ENCODE results near the gene NSMF.

NSMF gene

GRCh38 chr9:137496601-137497375 lies 37.7 kb upstream of the NSMF start:
- no peak overlapping the region for H3K9ac ChIP-seq (ENCODE audit: low read length)
- H3K27me3 ChIP-seq (ENCODE audit: insufficient read depth, low read length): no peaks in the 10 kb centered on the region
- H3K79me2 ChIP-seq (ENCODE audit: insufficient read depth, low read length): no peaks in the 10 kb centered on the region
- H4K20me1 ChIP-seq (ENCODE audit: insufficient read depth, low read length): no peaks in the 10 kb centered on the region
- H3K36me3 ChIP-seq (ENCODE audit: insufficient read depth, low read length): no peaks in the 10 kb centered on the region
- H2AFZ ChIP-seq (ENCODE audit: low read length): no peak overlapping the region
- no peaks in the 10 kb centered on the region for H3K4me1 ChIP-seq (ENCODE audit: insufficient read depth, low read length, severe bottlenecking)
- no peaks in the 10 kb centered on the region for H3F3A ChIP-seq (ENCODE audit: insufficient read depth, low read length)
- no peaks in the 10 kb centered on the region for H3K9me3 ChIP-seq (ENCODE audit: low read length)
- no peaks in the 10 kb centered on the region for H3K9me2 ChIP-seq (ENCODE audit: low read depth, low read length)
- TF ChIP-seq EZH2 (IDR thresholded peaks at IDR 0.05; ENCODE audit: borderline replicate concordance, low read length) (no peak), CTCF (IDR thresholded peaks at IDR 0.05; ENCODE audit: low read length) (no peak)
- no peak overlapping the region for H3K4me2 ChIP-seq (ENCODE audit: low read length)
- no peak overlapping the region for H3K4me3 ChIP-seq (ENCODE audit: low read depth, low read length, poor library complexity, severe bottlenecking)
- no peak overlapping the region for H3K27ac ChIP-seq (ENCODE audit: low read depth, low read length, poor library complexity, severe bottlenecking)

- Histone ChIP-seq H4K20me1 (ENCODE audit: insufficient read depth, low read length) (no peaks in the 10 kb centered on the region), H3K79me2 (ENCODE audit: insufficient read depth, low read length) (no peaks in the 10 kb centered on the region), H3F3A (ENCODE audit: insufficient read depth, low read length) (no peaks in the 10 kb centered on the region), H3K4me2 (ENCODE audit: low read length) (no peak overlapping the region), H3K4me1 (ENCODE audit: insufficient read depth, low read length, severe bottlenecking) (no peaks in the 10 kb centered on the region), H3K9ac (ENCODE audit: low read length) (no peak overlapping the region), H3K27ac (ENCODE audit: low read depth, low read length, poor library complexity, severe bottlenecking) (no peak overlapping the region), H3K9me2 (ENCODE audit: low read depth, low read length) (no peaks in the 10 kb centered on the region), H3K4me3 (ENCODE audit: low read depth, low read length, poor library complexity, severe bottlenecking) (no peak overlapping the region), H3K27me3 (ENCODE audit: insufficient read depth, low read length) (no peaks in the 10 kb centered on the region), H2AFZ (ENCODE audit: low read length) (no peak overlapping the region), H3K36me3 (ENCODE audit: insufficient read depth, low read length) (no peaks in the 10 kb centered on the region), H3K9me3 (ENCODE audit: low read length) (no peaks in the 10 kb centered on the region)
- TF ChIP-seq EZH2 (IDR thresholded peaks at IDR 0.05; ENCODE audit: borderline replicate concordance, low read length): no peak
- no peak for TF ChIP-seq CTCF (IDR thresholded peaks at IDR 0.05; ENCODE audit: low read length)
These were observed 35.6 kb upstream of the NSMF start for GRCh38 chr9:137494550-137495351.

DNA sequence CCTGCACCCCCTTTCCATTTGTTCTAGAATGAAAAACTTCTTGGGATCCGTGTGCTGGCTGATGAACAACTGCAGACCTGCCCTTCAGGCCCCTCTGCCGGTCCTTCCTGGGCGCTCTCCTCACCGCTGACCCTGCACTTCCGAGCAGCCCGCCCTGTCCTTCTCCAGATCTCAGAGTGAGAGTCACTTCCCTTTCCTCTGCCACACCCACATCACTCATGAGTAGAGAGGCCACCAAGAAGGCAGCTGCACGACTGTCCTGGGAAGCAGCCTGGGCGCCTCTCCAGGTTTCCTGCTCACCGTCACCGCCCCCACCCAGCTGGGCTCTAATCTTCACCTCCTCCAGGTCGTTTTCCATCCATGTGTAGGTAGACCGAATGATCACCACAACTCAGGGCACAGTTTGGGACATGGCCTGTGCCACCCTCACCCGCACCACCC lies 35.0 kb upstream of the NSMF start:
- H3F3A ChIP-seq (ENCODE audit: insufficient read depth, low read length): no peaks in the 10 kb centered on the region
- no peaks in the 10 kb centered on the region for H3K9me3 ChIP-seq (ENCODE audit: low read length)
- H3K9ac ChIP-seq (ENCODE audit: low read length): no peak overlapping the region
- H4K20me1 ChIP-seq (ENCODE audit: insufficient read depth, low read length): no peaks in the 10 kb centered on the region
- no peak for TF ChIP-seq EZH2 (IDR thresholded peaks at IDR 0.05; ENCODE audit: borderline replicate concordance, low read length)
- TF ChIP-seq CTCF (IDR thresholded peaks at IDR 0.05; ENCODE audit: low read length): no peak
- no peaks in the 10 kb centered on the region for H3K4me1 ChIP-seq (ENCODE audit: insufficient read depth, low read length, severe bottlenecking)
- no peaks in the 10 kb centered on the region for H3K79me2 ChIP-seq (ENCODE audit: insufficient read depth, low read length)
- no peaks in the 10 kb centered on the region for H3K36me3 ChIP-seq (ENCODE audit: insufficient read depth, low read length)
- H3K27ac ChIP-seq (ENCODE audit: low read depth, low read length, poor library complexity, severe bottlenecking): no peak overlapping the region
- no peaks in the 10 kb centered on the region for H3K9me2 ChIP-seq (ENCODE audit: low read depth, low read length)
- no peak overlapping the region for H3K4me2 ChIP-seq (ENCODE audit: low read length)
- H3K27me3 ChIP-seq (ENCODE audit: insufficient read depth, low read length): no peaks in the 10 kb centered on the region
- H2AFZ ChIP-seq (ENCODE audit: low read length): no peak overlapping the region
- no peak overlapping the region for H3K4me3 ChIP-seq (ENCODE audit: low read depth, low read length, poor library complexity, severe bottlenecking)
